Nucleus accumbens (tissue), 56 donors: ENCODE measurements around the gene ACOT7.

ENCODE experiments used
- DNase-seq, 56 donors: peaks; one replicate each; lab custom pipeline; 2025; lab: John Stamatoyannopoulos, UW

Gene ACOT7

DNA sequence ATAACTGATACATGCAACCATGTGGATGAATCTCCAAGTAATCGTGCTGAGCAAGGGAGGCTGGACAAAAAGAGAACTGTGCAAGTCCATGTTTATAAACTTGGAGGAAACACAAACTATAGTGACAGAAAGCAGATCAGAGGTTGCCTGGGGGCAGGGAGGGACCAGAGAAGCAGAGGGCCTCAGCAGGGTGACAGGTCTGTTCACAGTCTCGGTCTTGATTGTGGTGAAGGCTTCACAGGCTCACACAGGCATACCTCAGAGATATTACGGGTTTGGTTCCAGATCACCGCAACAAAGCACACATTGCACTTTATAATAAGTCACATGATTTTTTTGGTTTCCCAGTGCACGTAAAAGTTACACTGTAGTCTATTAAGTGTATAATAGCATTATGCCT is 28.5 kb downstream of the ACOT7 start:
- no peak for DNase-seq

DNA sequence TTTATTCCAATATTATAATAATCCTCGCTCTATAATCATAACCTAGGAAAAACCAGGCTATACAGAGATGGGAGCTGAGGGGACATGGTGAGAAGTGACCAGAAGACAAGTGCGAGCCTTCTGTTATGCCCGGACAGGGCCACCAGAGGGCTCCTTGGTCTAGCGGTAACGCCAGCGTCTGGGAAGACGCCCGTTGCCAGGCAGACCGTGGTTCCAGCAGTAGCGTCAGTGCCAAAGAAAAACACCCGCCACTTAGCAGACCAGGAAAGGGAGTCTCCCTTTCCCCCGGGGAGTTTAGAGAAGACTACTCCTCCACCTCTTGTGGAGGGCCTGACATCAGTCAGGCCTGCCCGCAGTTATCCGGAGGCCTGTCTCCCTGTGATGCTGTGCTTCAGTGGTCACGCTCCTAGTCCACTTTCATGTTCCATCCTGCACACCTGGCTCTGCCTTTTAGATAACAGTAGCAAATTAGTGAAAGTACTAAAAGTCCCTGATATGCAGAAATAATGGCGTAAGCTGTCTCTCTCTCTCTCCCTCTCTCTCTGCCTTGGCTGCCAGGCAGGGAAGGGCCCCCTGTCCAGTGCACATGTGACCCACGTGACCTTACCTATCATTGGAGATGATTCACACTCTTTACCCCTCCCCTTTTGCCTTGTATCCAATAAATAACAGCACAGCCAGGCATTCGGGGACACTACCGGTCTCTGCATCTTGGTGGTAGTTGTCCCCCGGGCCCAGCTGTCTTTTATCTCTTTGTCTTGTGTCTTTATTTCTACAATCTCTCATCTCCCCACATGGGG is 30.3 kb downstream of the ACOT7 start:
- DNase-seq = peak in 39 of 56 donors; percentile 10 to 77 (median 35)

DNA sequence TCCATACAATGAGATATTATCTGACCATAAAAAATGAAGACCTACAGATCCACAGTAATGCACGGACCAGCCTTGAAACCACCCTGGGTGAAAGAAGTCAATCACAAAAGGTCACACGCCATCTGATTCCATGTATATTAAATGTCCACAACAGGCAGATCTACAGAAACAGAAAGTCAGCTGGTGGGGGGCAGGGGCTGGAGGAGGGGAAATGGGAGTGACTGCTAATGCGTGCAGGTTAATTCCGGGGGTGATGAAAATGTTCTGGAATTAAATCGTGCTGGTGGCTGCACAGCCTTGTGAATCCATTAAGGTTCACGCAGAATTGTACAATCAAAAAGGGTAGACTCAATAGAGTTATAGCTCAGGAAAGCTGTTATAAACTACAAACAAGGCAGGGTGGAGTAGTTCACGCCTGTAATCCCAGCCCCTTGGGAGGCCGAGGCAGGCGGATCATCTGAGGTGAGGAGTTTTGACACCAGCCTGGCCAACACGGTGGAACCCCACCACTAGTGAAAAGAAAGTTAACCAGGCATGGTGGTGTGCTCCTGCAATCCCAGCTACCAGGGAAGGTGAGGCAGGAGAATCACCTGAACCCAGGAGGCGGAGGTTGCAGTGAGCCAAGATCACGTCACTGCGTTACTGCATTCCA is 32.3 kb downstream of the ACOT7 start:
- no peak for DNase-seq

DNA sequence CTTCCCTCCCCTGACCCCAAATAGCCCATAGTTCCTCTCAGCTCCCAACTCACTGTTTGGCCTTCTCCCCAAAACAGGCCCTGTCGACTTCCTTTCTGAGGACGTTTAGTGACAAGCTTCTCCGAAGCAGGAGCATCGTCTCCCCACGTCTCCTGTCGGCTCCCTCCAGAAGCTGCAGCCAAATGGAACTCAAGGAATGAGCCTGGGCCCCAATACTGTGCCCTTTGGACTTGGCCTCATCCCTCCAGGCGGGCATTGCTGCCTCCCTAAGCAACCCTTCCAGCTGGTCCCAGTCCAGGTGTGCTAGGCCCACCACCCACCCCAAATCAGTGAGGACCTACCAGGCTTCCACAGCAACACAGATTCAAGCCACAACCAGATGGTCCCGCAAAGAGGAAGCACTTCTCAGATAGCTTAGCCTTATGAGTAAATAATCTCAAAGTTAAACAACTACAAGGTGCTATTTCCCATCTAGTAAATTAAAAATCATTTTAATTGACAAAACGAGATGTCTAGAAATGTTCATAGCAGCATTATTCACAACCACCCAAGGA is 33.0 kb downstream of the ACOT7 start:
- DNase-seq = no peak

DNA sequence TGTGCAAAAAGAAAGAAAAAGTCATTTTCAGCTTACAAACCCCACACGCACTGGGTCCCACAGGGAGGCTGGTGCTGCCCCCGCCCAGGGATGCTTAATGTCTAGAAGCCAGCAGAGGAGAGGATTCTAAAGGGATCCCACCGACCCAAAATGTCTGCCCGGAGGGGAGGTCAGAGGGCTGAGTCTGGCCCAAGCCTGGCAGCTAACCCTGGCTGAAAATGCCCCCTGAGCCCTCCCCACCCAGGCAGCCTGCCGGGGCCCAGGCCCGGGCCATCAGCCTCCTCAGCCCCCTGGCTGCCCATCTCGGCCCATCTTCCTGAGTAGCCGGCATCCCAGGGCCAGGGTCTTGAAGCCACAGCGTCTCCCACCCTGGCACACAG is 33.5 kb downstream of the ACOT7 start:
- no peak for DNase-seq

DNA sequence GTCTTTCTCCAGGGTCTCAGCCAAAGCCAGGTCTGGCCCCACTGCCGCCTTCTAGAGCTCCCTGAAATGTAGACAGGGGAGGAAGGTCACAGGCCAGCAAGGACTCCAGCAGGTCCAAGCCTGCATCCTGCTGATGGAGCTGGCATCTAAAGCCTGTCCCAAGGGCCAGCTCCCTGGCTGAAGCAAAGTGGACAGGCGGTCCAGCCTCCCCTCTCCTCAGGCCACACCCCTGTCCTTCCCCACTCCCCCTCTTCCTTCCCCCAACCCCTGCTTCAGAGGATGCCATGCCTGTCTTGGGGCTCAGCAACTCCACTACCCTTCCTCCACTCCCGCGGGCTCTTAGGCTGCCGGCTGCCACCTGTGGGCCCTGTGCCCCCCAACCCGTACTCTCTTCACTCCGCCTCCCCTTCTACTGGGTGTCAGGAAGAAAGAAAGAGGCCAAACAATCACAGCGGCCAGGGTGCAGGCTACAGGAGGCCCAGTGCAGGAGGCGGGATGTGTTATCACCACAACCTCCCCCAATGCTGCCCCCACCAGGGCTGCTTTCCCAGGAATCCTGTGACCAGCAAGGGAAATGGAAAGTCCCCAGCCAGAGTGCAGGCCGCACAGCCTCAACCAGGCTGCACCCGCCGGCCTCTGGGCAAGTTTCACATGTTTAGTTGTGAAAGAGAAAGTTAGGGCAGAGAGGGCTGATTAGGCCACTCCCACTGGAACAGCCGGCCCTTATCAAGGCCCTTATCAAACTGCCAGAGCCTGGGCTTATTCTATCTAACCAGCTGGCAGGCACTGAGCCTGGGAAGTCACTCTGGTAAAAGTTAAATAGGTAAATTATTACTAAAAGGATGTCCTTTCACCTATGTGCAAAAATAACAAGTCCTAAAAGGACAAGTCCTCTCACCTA is 34.1 kb downstream of the ACOT7 start:
- no peak for DNase-seq

DNA sequence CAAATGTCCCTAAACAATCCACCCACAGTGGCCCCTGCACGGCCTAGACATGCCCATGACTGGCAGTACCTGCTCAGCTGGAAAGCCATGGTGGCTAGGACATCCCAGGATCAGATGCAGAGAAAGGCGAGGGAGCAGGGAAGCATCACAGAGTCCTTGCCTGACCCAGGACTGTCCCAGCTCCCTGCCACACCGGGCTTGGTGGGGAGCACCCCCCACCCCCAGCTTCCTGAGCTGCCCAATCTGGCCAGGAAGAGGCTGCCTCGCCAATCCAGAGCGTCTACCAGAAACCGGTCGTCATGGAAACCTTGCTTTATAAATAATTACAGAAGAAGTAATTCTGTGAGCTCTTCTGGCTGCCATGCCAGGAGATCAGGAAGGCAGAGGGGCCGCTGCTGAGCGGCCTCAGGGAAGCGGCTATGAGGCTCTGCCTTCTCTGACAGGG is 34.8 kb downstream of the ACOT7 start:
- DNase-seq = peak in 6 of 56 donors; percentile 4 to 58 (median 30)

DNA sequence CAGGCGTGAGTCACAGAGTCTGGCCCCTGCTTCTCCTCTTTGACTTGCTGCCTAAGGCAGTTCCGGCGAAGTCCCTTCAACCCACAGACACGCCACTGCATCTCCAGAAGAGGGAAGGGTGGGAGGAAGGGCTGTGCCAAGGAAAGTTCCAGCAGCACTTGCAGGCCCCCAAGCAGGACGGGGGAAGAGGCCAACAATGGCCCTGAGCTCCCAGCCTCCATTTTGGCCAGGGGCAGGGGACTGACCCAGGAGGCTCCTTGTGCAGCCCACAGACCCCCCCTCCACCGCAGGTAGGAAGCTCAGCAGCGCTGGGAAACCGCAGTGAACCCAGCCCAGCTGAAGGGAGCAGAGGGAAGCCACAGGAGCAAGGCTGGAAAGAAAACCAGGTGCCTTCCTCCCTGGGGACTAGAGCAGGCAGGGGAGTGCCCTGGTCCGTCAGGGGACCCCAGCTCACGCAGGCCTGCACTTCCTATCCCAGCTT is 35.4 kb downstream of the ACOT7 start:
- DNase-seq = peak in 1 of 56 donors; percentile 22

DNA sequence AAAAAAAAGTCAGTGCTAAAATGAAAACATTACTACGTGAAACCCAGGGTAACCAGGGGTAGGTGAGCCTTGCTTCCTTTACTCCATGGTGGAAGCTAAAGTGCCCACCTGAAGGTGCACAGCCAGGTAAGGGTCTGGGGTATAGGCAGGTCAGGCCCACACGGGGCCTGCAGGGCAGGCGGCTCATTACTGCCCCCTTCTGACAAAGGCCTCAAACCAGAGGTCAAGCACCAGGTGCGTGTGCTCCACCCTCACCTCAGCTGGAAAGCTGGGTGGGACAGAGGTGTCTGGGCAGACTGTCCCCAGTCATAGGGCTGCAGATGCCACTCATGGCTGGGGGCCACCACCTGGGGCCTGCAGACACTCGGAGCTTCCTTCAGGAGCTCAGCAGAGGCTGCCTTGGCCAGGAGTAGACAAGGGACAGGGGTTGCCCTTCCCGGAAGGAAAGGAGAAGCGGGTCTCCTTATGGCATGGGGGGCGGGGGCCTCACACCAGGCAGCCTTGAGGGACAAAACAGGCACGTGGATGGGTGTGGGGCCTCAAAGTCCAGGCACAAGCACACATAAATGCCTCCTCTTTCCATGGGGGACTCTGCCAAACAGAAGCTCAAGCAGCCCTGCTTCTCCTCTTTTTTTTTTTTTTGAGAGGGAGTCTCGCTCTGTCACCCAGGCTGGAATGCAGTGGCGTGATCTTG is 36.2 kb downstream of the ACOT7 start:
- no peak for DNase-seq

DNA sequence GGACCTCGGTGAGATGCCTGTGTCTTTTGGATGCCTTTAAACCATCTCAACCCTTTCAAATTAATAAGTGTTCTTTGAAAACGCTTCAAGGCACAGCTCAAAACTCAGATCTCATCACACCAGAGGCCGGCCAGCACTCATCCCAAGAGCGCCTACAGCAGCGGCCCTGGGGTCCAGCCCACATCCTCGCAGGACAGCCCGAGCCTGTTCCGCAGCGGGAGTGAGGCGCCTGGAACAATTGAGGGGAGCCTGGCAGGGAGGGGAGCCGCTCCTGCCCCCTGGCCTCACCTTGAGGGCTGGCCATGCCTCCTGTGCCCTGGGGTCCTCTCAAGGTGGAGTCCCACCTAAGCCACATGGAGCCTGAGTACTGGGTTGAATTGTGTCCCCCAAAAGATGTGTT is 37.9 kb downstream of the ACOT7 start:
- no peak for DNase-seq

DNA sequence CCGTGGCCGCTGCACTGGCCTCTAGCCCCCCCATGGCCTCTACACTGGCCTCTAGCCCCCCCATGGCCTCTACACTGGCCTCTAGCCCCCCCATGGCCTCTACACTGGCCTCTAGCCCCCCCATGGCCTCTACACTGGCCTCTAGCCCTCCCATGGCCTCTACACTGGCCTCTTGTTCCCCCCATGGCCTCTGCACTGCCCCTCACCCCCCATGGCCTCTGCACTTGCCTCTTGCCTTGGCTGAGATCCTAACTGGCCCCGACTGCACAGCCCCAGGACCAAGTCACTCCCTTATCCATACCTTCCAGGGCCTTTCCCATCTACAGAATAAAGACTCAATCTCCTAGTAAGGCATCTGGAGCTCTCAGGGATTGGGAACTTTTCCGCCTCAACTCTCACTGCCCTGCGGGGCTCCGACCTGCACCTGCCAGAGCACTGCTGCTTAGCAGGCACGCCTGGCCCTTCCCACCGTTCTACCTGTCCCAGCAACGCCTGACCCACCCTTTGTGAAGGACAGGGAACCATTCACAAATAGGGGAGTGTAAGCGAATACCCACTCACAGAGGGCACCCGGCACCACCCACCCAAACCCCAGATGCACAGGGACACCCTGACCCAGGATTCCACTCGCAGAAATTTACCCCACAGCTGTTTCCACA is 38.8 kb downstream of the ACOT7 start:
- no peak for DNase-seq

DNA sequence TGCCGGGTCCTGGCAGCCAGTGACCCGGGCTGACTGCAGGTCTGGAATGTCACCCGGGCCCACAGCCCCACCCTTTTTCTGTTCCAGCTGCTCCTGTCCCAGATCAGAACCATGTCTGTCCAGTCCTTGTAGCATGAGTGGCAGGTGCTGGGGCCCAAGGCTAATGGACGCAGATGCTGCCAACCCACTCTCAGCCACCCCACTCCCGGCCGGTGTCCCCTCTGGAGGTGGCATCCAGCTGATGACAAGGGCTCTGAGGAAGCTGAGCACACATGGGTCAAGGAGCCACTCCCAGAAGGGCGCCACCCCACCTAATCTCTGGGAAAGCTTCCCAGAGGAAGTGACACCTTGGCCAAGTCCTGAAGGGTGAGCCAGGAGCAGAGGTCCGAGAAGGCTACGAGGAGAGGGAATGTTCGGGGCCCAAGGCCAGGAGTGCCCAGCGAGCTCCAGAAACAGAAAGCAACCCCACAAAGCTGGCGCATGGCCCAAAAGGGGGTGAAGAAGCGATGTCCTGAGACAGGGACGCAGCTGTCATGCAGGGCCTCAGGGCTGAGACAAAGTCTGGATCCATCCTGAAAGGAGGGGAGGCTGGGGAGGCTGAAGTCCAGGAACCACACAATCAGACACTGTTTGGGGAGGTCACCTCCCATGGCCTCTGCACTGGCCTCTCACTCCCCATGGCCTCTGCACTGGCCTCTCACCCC is 39.5 kb downstream of the ACOT7 start:
- no peak for DNase-seq

DNA sequence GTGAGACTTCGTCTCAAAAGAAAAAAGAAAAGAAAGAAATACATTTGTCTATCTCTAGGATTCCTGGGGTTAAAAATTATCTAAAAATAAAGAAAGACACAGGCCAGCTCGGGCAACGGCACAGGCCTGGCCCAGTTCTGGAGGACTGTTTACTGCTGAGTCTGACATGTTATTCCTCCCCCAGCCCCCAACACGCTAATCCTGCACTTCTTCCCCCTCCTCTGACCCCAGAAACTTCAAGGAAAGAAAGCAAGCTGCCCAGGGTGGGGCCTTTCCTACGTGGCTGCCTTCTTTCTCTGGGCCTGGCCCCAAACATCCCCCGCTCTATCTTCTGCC is 40.0 kb downstream of the ACOT7 start:
- DNase-seq = no peak

DNA sequence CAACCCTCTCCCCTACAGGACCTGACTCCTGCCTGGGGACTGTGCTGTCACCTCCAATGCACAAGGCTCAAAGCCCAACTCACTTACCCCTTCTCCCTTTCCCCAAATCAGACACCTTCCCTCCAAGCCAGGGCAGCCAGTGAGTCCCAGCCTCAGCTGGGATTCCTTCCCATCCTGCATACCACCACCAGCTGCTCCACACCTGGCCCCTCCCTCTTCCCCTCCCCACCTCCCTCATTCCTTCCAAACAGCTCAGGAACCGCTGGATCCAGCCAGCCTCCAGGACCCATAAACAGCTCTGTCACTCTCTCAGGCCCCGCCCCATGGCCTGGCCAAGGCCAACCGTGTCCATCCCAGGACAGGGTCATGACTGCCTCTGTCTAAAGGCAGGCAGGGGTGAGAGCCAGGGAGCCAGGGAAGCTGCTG is 41.4 kb downstream of the ACOT7 start:
- DNase-seq = no peak

DNA sequence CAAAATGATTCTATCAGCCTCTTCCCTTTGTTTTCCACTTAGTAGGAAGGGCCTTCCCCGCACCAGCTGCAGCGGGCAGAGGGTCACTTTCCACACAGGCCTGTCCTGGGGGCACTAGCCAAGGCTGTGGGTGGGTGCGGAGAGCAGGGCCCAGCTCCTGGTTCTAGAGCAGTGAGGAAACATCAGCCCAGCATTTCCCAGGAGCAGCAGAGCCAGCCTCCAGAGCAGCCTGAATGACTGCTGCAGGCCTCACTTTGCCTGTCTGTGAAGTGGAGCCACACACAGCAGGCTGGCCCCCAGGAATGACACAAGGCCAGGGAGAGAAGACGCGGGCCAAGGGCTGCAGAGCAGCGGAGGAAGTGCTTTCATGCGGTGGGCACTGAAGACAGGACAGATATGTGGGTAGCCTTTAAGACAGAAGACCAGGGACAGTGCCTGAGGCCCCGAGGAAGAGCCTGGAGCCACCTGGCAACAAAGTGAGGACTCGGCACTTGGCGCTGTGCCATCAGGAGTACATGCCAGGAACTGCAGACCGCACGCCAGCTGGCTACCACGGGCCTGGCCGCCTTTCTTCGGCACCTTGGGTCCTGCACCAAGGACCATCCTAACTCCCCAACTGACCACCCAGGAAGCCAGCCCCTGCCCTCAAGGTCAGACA is 42.0 kb downstream of the ACOT7 start:
- peak in 2 of 56 donors; percentile 12 to 25 for DNase-seq

DNA sequence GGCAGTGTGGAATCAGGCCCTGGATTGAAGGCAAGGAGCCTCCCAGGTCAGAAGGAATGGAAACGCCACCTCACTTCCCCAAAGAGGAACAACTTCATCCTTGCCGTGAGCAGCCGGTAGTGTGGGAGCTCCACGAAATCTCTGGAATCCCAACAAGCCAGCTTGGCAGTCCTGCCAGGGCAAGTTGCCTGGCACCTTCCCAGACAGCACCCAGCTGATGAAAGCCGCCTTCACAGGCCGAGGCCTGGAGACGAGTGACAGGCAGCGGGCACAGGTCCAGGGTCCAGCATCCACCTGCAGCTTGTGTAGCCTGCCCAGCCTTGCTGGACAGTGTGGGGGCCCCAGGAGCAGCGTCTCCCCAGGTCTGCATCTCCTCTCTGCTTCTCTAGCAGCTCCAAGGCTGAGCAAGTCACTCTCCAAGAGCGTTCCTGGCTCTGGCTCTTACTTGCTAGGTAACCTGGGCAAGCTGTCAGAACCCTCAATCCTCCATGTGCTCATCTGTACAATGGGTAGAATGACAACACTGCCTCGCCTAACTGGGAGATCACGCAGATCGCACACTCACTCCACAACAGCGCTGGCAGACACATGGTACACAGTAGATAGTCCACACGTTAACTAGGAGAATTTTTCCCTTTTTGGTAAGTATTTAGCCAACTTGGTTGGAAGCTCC is 43.0 kb downstream of the ACOT7 start:
- DNase-seq = peak in 25 of 56 donors; percentile 4 to 65 (median 25)

DNA sequence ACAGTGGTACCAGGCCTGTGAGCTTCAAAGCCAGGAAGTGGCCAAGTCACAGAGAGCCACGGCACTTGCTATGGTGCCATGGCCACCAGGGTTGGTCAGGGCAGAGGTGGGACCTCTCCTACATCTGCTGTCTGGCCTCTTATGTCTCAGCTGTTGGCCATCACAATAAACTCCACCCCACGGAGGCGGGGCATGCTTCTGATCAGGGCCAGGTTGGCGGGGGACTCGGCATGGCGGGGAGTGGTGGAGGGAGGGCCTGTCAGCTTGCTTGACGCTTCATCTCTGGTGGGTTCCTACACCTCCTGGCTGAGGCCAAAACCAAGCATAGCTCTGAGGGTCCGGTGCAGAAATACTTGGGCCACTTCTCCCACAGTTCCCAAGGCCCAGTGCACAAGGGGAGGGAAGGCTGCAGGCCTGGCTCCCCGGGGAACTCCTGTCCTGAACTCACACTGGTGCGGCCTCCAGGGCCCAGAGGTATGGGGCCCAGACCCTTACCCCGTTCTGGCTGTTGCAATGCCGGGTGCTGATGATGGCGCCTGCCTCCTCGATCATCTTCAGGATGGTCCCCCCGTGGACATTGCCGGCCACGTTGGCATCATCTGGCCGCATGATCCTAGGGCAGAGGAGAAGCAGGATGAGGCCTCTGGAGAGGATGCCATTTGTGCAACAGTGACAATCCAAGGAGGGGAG is 44.2 kb downstream of the ACOT7 start:
- DNase-seq = no peak
